ENCODE data around the gene AFAP1L2. TPM values are rescaled to one million over a fixed set of nuclear protein-coding genes. Genes with fewer than 3 reads are reported as not detected.
"Not testable (repeated sequence)": the region's sequence is repeated elsewhere in the genome, so short reads cannot be mapped to it uniquely, and the experiment has no call there.

Gene AFAP1L2
- total RNA-seq, 1 donor from 2014 or later = 0.98 TPM

DNA sequence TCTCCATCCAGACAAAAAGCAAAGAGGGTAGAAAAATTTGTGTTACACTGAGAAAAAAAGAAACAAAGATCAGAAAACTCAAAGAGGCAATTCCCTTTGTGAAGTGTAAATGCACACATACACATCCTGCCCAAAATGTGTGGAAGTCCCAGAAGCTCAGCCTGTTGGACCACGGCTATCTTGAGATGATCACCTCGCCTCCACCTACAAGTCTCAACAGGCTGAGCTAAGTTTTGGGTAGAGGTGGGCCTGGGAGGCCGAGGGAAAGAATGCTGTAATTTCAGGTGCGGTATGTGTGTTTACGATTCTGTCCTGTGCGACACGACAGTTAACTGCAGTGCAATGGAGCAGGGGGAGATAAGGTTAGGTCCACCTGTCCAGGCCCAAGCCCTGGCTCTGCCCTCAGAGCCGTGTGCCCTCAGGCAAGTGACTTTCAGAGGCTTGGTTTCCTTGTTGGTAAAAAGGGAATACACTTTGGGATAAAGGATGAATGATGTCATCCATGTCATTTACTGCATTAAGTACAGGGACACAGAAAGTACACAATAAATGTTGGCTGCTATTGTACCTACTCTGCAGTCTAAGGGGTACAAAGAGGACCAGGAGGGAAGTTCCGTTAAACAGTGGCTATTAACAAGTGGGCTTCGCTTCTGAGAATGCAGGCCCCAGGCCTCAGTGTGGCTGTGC lies 67.3 kb downstream of the AFAP1L2 start:
- H3K27me3 Mint-ChIP-seq = peaks cover 19% of the 10 kb centered on the region
- no peak overlapping the region for H3K4me3 Mint-ChIP-seq (ENCODE audit: low read depth)
- peaks cover 3% of the 10 kb centered on the region for H3K4me1 Mint-ChIP-seq (ENCODE audit: low read depth)
- no peaks in the 10 kb centered on the region for H3K36me3 Mint-ChIP-seq (ENCODE audit: insufficient read depth)
- TF ChIP-seq, protein P1, sequence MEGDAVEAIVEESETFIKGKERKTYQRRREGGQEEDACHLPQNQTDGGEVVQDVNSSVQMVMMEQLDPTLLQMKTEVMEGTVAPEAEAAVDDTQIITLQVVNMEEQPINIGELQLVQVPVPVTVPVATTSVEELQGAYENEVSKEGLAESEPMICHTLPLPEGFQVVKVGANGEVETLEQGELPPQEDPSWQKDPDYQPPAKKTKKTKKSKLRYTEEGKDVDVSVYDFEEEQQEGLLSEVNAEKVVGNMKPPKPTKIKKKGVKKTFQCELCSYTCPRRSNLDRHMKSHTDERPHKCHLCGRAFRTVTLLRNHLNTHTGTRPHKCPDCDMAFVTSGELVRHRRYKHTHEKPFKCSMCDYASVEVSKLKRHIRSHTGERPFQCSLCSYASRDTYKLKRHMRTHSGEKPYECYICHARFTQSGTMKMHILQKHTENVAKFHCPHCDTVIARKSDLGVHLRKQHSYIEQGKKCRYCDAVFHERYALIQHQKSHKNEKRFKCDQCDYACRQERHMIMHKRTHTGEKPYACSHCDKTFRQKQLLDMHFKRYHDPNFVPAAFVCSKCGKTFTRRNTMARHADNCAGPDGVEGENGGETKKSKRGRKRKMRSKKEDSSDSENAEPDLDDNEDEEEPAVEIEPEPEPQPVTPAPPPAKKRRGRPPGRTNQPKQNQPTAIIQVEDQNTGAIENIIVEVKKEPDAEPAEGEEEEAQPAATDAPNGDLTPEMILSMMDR (IDR thresholded peaks at IDR 0.05; ENCODE audit: unreplicated experiment) = no peak
- no peak overlapping the region for H3K27ac Mint-ChIP-seq
- H3K9me3 Mint-ChIP-seq (ENCODE audit: low read depth) = no peaks in the 10 kb centered on the region
- no peak for DNase-seq (ENCODE audit: low spot score, unreplicated experiment)

DNA sequence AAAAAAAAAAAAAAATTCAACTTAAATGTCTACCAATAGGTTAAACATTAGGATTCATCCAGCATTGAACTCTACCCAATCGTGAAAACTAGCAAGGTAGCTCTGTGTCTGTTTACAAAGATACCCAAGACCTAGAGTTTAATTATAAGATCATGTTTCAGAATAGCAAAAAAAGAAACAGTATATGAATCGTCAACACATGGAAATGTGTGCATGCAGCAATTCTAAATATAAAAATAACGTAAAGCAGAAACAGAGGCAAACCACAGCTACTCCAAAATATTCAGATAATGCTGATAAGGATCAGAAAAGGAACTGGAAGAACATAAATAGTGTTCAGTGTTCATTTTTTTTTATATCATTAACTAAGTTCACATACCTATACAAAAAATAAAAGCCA lies 68.7 kb downstream of the AFAP1L2 start:
- no peak for DNase-seq (ENCODE audit: low spot score, unreplicated experiment)
- H3K9me3 Mint-ChIP-seq (ENCODE audit: low read depth) = no peaks in the 10 kb centered on the region
- TF ChIP-seq, protein P1 (IDR thresholded peaks at IDR 0.05; ENCODE audit: unreplicated experiment) = no peak
- H3K27ac Mint-ChIP-seq = no peak overlapping the region
- H3K36me3 Mint-ChIP-seq (ENCODE audit: insufficient read depth) = no peaks in the 10 kb centered on the region
- peaks cover 24% of the 10 kb centered on the region for H3K27me3 Mint-ChIP-seq
- peaks cover 3% of the 10 kb centered on the region for H3K4me1 Mint-ChIP-seq (ENCODE audit: low read depth)
- no peak overlapping the region for H3K4me3 Mint-ChIP-seq (ENCODE audit: low read depth)

DNA sequence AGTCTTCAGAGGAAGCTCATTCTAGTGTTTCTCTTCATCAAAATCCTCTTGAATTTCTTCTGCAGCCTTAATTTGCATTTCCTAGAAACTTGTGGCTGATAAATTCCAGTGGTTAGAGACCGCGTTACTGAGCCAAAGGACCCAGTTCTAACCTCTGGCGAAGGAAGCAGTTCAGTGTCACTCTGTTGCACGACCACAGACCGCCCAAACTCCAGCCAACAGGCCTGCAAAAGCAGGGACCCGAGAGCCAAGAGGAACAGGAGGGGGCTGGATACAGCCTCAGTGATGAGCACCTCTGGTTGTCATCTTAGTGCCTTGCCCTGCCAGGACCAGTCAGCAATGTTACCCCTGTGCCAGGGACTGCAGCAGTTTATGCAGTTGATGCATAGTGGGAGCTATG lies 70.0 kb downstream of the AFAP1L2 start:
- Mint-ChIP-seq H3K27me3 (peaks cover 26% of the 10 kb centered on the region), H3K9me3 (ENCODE audit: low read depth) (no peaks in the 10 kb centered on the region), H3K36me3 (ENCODE audit: insufficient read depth) (no peaks in the 10 kb centered on the region), H3K27ac (no peak overlapping the region), H3K4me3 (ENCODE audit: low read depth) (no peak overlapping the region), H3K4me1 (ENCODE audit: low read depth) (peaks cover 3% of the 10 kb centered on the region)
- no peak for DNase-seq (ENCODE audit: low spot score, unreplicated experiment)
- TF ChIP-seq, protein P1 (IDR thresholded peaks at IDR 0.05; ENCODE audit: unreplicated experiment) = no peak

DNA sequence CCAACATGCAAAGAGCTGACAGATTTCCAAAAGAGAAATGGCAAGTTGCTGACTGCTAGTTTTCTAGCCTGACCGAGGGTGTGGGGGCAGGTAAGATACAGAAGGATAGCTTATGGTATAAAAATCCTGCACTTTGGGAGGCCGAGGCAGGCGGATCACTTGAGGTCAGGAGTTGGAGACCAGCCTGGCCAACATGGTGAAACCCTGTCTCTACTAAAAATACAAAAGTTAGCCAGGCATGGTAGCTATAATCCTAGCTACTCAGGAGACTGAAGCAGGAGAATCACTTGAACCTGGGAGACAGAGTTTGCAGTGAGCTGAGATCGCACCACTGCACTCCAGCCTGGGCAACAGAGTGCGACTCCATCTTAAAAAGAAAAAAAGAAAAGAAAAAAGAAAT lies 70.9 kb downstream of the AFAP1L2 start:
- H3K27ac Mint-ChIP-seq; H3K9me3 Mint-ChIP-seq (ENCODE audit: low read depth); DNase-seq (ENCODE audit: low spot score, unreplicated experiment); H3K4me3 Mint-ChIP-seq (ENCODE audit: low read depth); H3K4me1 Mint-ChIP-seq (ENCODE audit: low read depth); H3K36me3 Mint-ChIP-seq (ENCODE audit: insufficient read depth): not testable (repeated sequence)
- peaks cover 26% of the 10 kb centered on the region for H3K27me3 Mint-ChIP-seq

DNA sequence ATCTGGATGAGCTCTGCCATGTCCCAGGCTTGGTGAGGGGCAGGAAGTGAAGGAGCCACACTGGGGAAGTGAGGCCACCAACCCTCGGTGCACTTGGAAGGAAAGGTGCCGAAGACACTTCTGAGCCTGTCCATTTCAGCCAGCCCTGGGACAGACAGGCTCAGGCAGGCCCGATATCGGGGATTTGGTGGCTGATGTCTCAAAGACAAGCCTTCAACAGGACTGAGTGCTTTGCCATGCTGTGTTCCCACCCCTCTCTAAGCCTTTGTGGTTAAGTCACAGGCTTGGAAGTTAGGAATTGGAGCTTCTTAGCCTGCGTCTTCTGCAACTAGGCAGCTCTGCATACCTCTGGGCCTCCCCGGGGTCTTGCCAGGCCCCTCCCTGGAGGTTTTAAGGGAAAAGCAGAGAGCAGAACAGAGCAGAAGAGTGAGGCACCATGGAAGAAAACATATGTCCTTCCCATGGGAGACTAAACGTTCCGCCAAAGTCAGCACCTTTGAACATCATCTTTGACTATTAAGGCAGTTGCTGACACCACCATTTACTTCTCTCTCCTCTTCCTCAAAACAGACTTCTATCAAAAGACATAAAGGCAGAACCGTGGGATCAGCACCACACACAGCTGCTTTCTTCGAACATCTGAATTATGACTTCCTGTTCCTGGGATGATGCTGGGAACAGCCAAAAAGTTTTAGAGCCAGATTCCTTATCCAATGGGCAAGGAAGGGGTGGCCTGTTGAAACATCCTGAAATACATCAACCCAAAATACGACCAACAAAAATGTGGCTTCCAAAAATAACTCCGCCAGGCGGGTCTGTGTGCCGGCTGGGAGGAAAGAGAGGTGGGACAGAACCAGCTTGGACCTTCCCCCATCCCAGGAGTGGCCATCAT lies 71.8 kb downstream of the AFAP1L2 start:
- no peak for DNase-seq (ENCODE audit: low spot score, unreplicated experiment)
- Mint-ChIP-seq H3K4me3 (ENCODE audit: low read depth) (no peak overlapping the region), H3K4me1 (ENCODE audit: low read depth) (peaks cover 3% of the 10 kb centered on the region), H3K27me3 (peaks cover 26% of the 10 kb centered on the region), H3K36me3 (ENCODE audit: insufficient read depth) (no peaks in the 10 kb centered on the region), H3K27ac (no peak overlapping the region), H3K9me3 (ENCODE audit: low read depth) (no peaks in the 10 kb centered on the region)
- TF ChIP-seq, protein P1 (IDR thresholded peaks at IDR 0.05; ENCODE audit: unreplicated experiment) = no peak

Measured in progenitor cell of endocrine pancreas (in vitro differentiated cells).